Measurements from ENCODE around the gene EPHB1. TPM values are rescaled to one million over a fixed set of nuclear protein-coding genes. Genes with fewer than 3 reads are reported as not detected.

EPHB1 gene
- polyA plus RNA-seq, 3 donors, result 0.06 to 0.55 TPM; not detected in 1

- Histone ChIP-seq H2AFZ (ENCODE audit: insufficient read depth, low read depth, low read length, poor library complexity, severe bottlenecking) (no peak overlapping the region), H3K9me3 (replicated peaks in 1 of 2; ENCODE audit: control insufficient read depth in 1 of 2, insufficient read depth in 1 of 2, low read length in 2 of 2) (no peaks in the 10 kb centered on the region), H4K20me1 (ENCODE audit: insufficient read depth, low read length) (no peaks in the 10 kb centered on the region), H3K79me2 (ENCODE audit: insufficient read depth, low read length) (no peaks in the 10 kb centered on the region), H3K27ac (ENCODE audit: low read depth in 1 of 2, low read length in 2 of 2) (no peak overlapping the region), H3K27me3 (ENCODE audit: control insufficient read depth in 2 of 2, insufficient read depth in 2 of 2, low read length in 2 of 2) (no peaks in the 10 kb centered on the region), H3K4me3 (replicated peaks in 1 of 3; ENCODE audit: low read depth in 2 of 3, low read length in 3 of 3) (no peak overlapping the region), H3K36me3 (replicated peaks in 1 of 2; ENCODE audit: control insufficient read depth in 1 of 2, insufficient read depth in 2 of 2, low read length in 2 of 2) (no peaks in the 10 kb centered on the region), H3K9ac (ENCODE audit: insufficient read depth, low read length, poor library complexity, severe bottlenecking) (no peak overlapping the region), H3K4me2 (replicated peaks; ENCODE audit: extremely low read depth, low read length, poor library complexity, severe bottlenecking) (no peak overlapping the region), H3K4me1 (ENCODE audit: control insufficient read depth in 1 of 2, insufficient read depth in 2 of 2, low read length in 2 of 2) (no peaks in the 10 kb centered on the region)
- H3K36me3 Mint-ChIP-seq, result no peaks in the 10 kb centered on the region
- no peaks in the 10 kb centered on the region for H3K4me1 Mint-ChIP-seq
- 93% methylated on average over 2 of the region's 2 CpGs for WGBS (ENCODE audit: insufficient coverage)
- intact Hi-C loops (cut with micrococcal nuclease), result no loop called here
- DNase-seq, result no peak
- H3K9me3 Mint-ChIP-seq, result peaks cover 0 to 7% (median 0%) of the 10 kb centered on the region in 7 donors
- peak overlapping the region in 1 of 7 donors; percentile 53 for H3K27ac Mint-ChIP-seq
- H3K4me3 Mint-ChIP-seq, result no peak overlapping the region
- TF ChIP-seq CTCF (IDR thresholded peaks at IDR 0.05), result no peak
- H3K27me3 Mint-ChIP-seq (ENCODE audit: low read depth in 3 of 3), result peaks cover 0 to 6% (median 2%) of the 10 kb centered on the region in 3 donors
These were observed 45.9 kb upstream of the EPHB1 start for GRCh38 chr3:134749174-134749573.

GRCh38 chr3:134749802-134750553 is 45.1 kb upstream of the EPHB1 start:
- DNase-seq, result no peak
- peaks cover 0 to 7% (median 0%) of the 10 kb centered on the region in 7 donors for H3K9me3 Mint-ChIP-seq
- no peaks in the 10 kb centered on the region for H3K9me3 ChIP-seq (replicated peaks in 1 of 2; ENCODE audit: control insufficient read depth in 1 of 2, insufficient read depth in 1 of 2, low read length in 2 of 2)
- H3K27me3 Mint-ChIP-seq (ENCODE audit: low read depth in 3 of 3), result peaks cover 0 to 6% (median 2%) of the 10 kb centered on the region in 3 donors
- no peak overlapping the region for H3K27ac Mint-ChIP-seq
- no peak overlapping the region for H3K4me3 ChIP-seq (replicated peaks in 1 of 3; ENCODE audit: low read depth in 2 of 3, low read length in 3 of 3)
- no peaks in the 10 kb centered on the region for H3K4me1 ChIP-seq (ENCODE audit: control insufficient read depth in 1 of 2, insufficient read depth in 2 of 2, low read length in 2 of 2)
- H3K27me3 ChIP-seq (ENCODE audit: control insufficient read depth in 2 of 2, insufficient read depth in 2 of 2, low read length in 2 of 2), result no peaks in the 10 kb centered on the region
- H3K27ac ChIP-seq (ENCODE audit: low read depth in 1 of 2, low read length in 2 of 2), result no peak overlapping the region
- H4K20me1 ChIP-seq (ENCODE audit: insufficient read depth, low read length), result no peaks in the 10 kb centered on the region
- WGBS (ENCODE audit: insufficient coverage), result 91% methylated on average over 3 of the region's 7 CpGs
- H3K36me3 ChIP-seq (replicated peaks in 1 of 2; ENCODE audit: control insufficient read depth in 1 of 2, insufficient read depth in 2 of 2, low read length in 2 of 2), result no peaks in the 10 kb centered on the region
- H3K4me2 ChIP-seq (replicated peaks; ENCODE audit: extremely low read depth, low read length, poor library complexity, severe bottlenecking), result no peak overlapping the region
- no peaks in the 10 kb centered on the region for H3K79me2 ChIP-seq (ENCODE audit: insufficient read depth, low read length)
- intact Hi-C loops (cut with micrococcal nuclease), result no loop called here
- TF ChIP-seq CTCF (IDR thresholded peaks at IDR 0.05), result no peak
- no peaks in the 10 kb centered on the region for H3K4me1 Mint-ChIP-seq
- no peak overlapping the region for H2AFZ ChIP-seq (ENCODE audit: insufficient read depth, low read depth, low read length, poor library complexity, severe bottlenecking)
- no peak overlapping the region for H3K9ac ChIP-seq (ENCODE audit: insufficient read depth, low read length, poor library complexity, severe bottlenecking)
- no peaks in the 10 kb centered on the region for H3K36me3 Mint-ChIP-seq
- H3K4me3 Mint-ChIP-seq, result no peak overlapping the region
